SK-N-SH treated with all-trans-retinoic acid at 6 μM for 48 hours (cell line): ENCODE measurements around the gene VCAN.

Experiments used
- ARNTL ChIP-seq: fragments of 450-650 bp; formaldehyde crosslinking; IDR thresholded peaks from 2 replicates; pipeline ENCODE4 v1.5.0; 2020; ENCODE audit warnings: low read depth, mild to moderate bottlenecking, moderate library complexity, borderline replicate concordance
- BACH2 ChIP-seq: fragments of 250-450 bp; sonication (Bioruptor Pico); IDR thresholded peaks from 2 replicates; pipeline ENCODE4 v1.9.0; 2021; ENCODE audit warnings: mild to moderate bottlenecking, borderline replicate concordance
- CREB5 ChIP-seq: fragments of 250-450 bp; sonication (Bioruptor Pico); IDR thresholded peaks from 2 replicates; pipeline ENCODE4 v1.5.1; 2020; ENCODE audit warnings: low read depth, mild to moderate bottlenecking, moderate library complexity
- CSDC2 ChIP-seq: fragments of 250-450 bp; sonication (Bioruptor Pico); IDR thresholded peaks from 2 replicates; pipeline ENCODE4 v1.5.0; 2020; ENCODE audit warnings: mild to moderate bottlenecking, moderate library complexity
- ESRRG ChIP-seq: fragments of 250-450 bp; sonication (Bioruptor Pico); IDR thresholded peaks from 2 replicates; pipeline ENCODE4 v1.6.1; 2021; ENCODE audit warnings: mild to moderate bottlenecking
- PATZ1 ChIP-seq: fragments of 250-450 bp; sonication (Bioruptor Pico); IDR thresholded peaks from 2 replicates; pipeline ENCODE4 v1.8.0; 2020; ENCODE audit warnings: mild to moderate bottlenecking, moderate library complexity, borderline replicate concordance
- POU6F1 ChIP-seq: fragments of 250-450 bp; sonication (Bioruptor Pico); IDR thresholded peaks from 2 replicates; pipeline ENCODE4 v1.8.0; 2021; ENCODE audit warnings: low read depth, mild to moderate bottlenecking, moderate library complexity, borderline replicate concordance
- RARB ChIP-seq: fragments of 250-450 bp; sonication (Bioruptor Pico); IDR thresholded peaks from 2 replicates; pipeline ENCODE4 v1.8.0; 2021; ENCODE audit warnings: mild to moderate bottlenecking, moderate library complexity
- ZFP3 ChIP-seq: fragments of 250-450 bp; sonication (Bioruptor Pico); IDR thresholded peaks from 2 replicates; pipeline ENCODE4 v1.5.0; 2020; ENCODE audit warnings: mild to moderate bottlenecking, moderate library complexity
- ZFP30 ChIP-seq: fragments of 450-650 bp; formaldehyde crosslinking; IDR thresholded peaks from 2 replicates; pipeline ENCODE4 v1.5.0; 2022; ENCODE audit warnings: mild to moderate bottlenecking, moderate library complexity
- ZNF565 ChIP-seq: fragments of 450-650 bp; formaldehyde crosslinking; conservative IDR thresholded peaks from 2 replicates; pipeline ENCODE4 v1.5.0; 2020; ENCODE audit warnings: low read depth, mild to moderate bottlenecking, moderate library complexity
- ZNF70 ChIP-seq: fragments of 450-650 bp; formaldehyde crosslinking; IDR thresholded peaks from 2 replicates; pipeline ENCODE4 v1.5.0; 2020; ENCODE audit warnings: mild to moderate bottlenecking, moderate library complexity
- ZNF8 ChIP-seq: fragments of 450-650 bp; formaldehyde crosslinking; IDR thresholded peaks from 2 replicates; pipeline ENCODE4 v1.5.0; 2020; ENCODE audit warnings: mild to moderate bottlenecking, moderate library complexity

- 0 out of 2 replicates have a peak, but pooled peaks have one; percentile 37 for TF ChIP-seq PATZ1 (CRISPR knock-in tag)
- no peak for TF ChIP-seq ZNF565 (CRISPR knock-in tag)
- TF ChIP-seq ESRRG (CRISPR knock-in tag), result no peak
- no peak for TF ChIP-seq ARNTL (CRISPR knock-in tag)
- no peak for TF ChIP-seq ZFP30 (CRISPR knock-in tag)
- TF ChIP-seq ZFP3 (CRISPR knock-in tag), result no peak
- TF ChIP-seq BACH2 (CRISPR knock-in tag), result no peak
- TF ChIP-seq CREB5 (CRISPR knock-in tag), result no peak
- TF ChIP-seq CSDC2 (CRISPR knock-in tag), result no peak
- TF ChIP-seq ZNF8 (CRISPR knock-in tag), result no peak
- TF ChIP-seq ZNF70 (CRISPR knock-in tag), result peak; percentile 92
- no peak for TF ChIP-seq POU6F1 (CRISPR knock-in tag)
- no peak for TF ChIP-seq RARB (CRISPR knock-in tag)
These were observed 2.0 kb downstream of the VCAN start for GRCh38 chr5:83473346-83474160.
